ENCODE measurements around the gene PRDM16.
"Not testable (repeated sequence)": the region's sequence is repeated elsewhere in the genome, so short reads cannot be mapped to it uniquely, and the experiment has no call there.

PRDM16 gene

GRCh38 chr1:3237994-3238702 is 169.1 kb downstream of the PRDM16 start:
- DNase-seq (ENCODE audit: low spot score): no peak

GRCh38 chr1:3238703-3239278 is 169.8 kb downstream of the PRDM16 start:
- in situ Hi-C loops (cut with MboI; ENCODE audit: low sequenced_read_pairs, unreplicated experiment): no loop called here
- TF ChIP-seq, protein P1, sequence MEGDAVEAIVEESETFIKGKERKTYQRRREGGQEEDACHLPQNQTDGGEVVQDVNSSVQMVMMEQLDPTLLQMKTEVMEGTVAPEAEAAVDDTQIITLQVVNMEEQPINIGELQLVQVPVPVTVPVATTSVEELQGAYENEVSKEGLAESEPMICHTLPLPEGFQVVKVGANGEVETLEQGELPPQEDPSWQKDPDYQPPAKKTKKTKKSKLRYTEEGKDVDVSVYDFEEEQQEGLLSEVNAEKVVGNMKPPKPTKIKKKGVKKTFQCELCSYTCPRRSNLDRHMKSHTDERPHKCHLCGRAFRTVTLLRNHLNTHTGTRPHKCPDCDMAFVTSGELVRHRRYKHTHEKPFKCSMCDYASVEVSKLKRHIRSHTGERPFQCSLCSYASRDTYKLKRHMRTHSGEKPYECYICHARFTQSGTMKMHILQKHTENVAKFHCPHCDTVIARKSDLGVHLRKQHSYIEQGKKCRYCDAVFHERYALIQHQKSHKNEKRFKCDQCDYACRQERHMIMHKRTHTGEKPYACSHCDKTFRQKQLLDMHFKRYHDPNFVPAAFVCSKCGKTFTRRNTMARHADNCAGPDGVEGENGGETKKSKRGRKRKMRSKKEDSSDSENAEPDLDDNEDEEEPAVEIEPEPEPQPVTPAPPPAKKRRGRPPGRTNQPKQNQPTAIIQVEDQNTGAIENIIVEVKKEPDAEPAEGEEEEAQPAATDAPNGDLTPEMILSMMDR (IDR thresholded peaks at IDR 0.05; ENCODE audit: borderline replicate concordance, control extremely low read depth, extremely low read depth, insufficient read depth, missing control alignments): no peak
- no peak for DNase-seq (ENCODE audit: low spot score)

More at GRCh38 chr1:3237994-3238702, 169.1 kb downstream of the PRDM16 start:
- in situ Hi-C loops (cut with MboI; ENCODE audit: low sequenced_read_pairs, unreplicated experiment): no loop called here
- TF ChIP-seq, protein P1 (IDR thresholded peaks at IDR 0.05; ENCODE audit: borderline replicate concordance, control extremely low read depth, extremely low read depth, insufficient read depth, missing control alignments): no peak

DNA sequence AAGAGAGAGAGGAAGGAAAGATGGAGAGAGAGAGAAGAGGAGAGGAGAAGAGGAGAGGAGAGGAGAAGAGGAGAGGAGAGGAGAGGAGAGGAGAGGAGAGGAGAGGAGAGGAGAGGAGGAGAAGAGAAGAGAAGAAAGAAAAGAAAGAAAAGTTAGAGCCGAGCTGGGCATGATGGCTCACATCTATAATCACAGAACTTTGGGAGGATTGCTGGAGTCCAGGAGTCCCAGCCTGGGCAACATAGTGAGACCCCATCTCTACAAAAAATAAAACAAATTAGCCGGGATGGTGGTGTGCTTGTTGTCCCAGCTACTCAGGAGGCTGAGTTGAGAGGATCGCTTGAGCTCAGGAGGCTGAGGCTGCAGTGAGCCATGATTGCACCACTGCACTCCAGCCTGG is 171.0 kb downstream of the PRDM16 start:
- in situ Hi-C loops (cut with MboI; ENCODE audit: low sequenced_read_pairs, unreplicated experiment); DNase-seq (ENCODE audit: low spot score): not testable (repeated sequence)

DNA sequence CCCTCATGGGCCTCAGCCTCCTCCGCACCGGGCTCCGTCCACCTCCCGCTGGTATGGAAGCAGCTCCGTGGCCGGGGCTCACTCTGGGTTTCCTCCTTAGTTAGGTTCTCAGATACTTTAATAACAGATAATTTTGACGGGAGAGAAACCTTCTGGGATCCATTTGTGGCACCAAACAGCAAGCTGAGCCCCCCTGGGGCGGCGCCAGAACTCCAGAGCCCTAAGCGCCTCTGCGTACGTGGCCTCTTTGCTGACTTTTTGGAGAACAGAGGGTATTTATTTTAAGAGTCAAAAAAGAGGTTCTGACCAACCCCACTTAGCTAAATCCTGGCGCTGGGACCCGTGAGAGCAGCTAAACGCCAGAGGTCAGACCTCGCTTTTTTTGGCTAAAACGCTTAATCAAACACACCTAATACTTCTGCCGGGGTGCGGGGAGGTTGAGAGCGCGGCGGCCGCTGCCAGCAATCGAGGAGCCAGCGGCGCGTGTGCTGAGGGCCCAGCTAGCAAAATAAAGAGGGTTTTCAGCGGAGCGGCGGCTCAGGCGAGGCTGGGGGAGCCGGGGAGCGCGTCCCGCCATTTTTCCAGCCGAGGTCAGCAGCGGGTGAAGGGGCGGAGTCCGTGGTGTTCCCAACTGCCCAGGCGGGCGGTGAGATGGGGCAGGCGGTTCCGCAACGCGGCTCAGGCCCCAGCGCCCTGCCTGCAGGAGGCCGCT is 171.7 kb downstream of the PRDM16 start:
- in situ Hi-C loops (cut with MboI; ENCODE audit: low sequenced_read_pairs, unreplicated experiment): no loop called here
- TF ChIP-seq, protein P1 (IDR thresholded peaks at IDR 0.05; ENCODE audit: borderline replicate concordance, control extremely low read depth, extremely low read depth, insufficient read depth, missing control alignments): no peak
- no peak for DNase-seq (ENCODE audit: low spot score)

- no peak for DNase-seq (ENCODE audit: low spot score)
- in situ Hi-C loops (cut with MboI; ENCODE audit: low sequenced_read_pairs, unreplicated experiment): no loop called here
- TF ChIP-seq, protein P1 (IDR thresholded peaks at IDR 0.05; ENCODE audit: borderline replicate concordance, control extremely low read depth, extremely low read depth, insufficient read depth, missing control alignments): no peak
These were observed 172.2 kb downstream of the PRDM16 start for GRCh38 chr1:3241236-3241550.

DNA sequence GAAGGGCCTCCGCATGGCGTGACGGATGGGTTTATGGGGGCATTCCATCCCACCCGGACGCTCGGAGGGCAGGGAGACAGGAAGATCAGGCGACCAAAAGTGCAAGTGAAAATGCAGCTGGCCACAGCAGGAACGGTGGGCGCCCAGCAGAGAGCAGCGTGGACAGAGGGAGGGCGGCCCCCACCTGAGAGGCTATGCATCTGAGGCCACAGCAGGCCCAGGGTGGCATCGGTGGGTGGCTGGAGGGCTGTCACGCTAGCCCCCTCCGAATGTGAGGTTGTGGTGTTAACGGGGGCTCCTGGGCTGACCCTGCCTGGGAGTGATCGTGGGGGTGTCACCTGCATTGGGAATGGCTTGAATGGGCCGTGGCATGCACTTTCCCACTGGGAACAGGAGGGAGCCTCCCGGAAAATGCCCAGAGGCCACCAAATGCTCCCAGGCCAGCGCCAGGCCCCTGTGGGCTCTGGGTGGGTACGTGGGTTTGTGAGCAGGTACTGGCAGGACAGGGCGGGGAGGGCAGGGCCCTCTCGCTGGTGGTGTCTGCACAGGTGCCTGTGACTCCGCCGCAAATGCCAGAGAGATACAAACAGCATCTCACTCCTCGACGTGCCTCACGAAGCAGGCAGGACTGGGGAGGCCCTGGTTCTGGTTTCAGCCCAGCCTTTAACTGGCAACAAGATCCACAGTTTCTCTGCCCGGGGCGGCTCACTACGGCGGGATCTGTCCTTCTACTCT is 172.8 kb downstream of the PRDM16 start:
- in situ Hi-C loops (cut with MboI; ENCODE audit: low sequenced_read_pairs, unreplicated experiment): no loop called here
- TF ChIP-seq, protein P1 (IDR thresholded peaks at IDR 0.05; ENCODE audit: borderline replicate concordance, control extremely low read depth, extremely low read depth, insufficient read depth, missing control alignments): no peak
- DNase-seq (ENCODE audit: low spot score): no peak
